Transverse colon (tissue), 4 donors: ENCODE results near the gene ATP6V0D1. TPM values are rescaled to one million over a fixed set of nuclear protein-coding genes. Genes with fewer than 3 reads are reported as not detected.

Source experiments
- DNase-seq: peaks from one replicate; pipeline ENCODE4 v3.0.0-alpha.2; 2019
- H3K27ac ChIP-seq, 4 donors: fragments of 200-600 bp; sonication (generic); 2 replicates each; pipeline ENCODE4 v1.5.1; 2016 to 2018; ENCODE audit warnings: inconsistent platforms in 4 of 4
- H3K27me3 ChIP-seq: fragments of 200-600 bp; sonication (generic); 2 replicates; pipeline ENCODE4 v1.5.1; 2017; ENCODE audit warnings: inconsistent platforms
- H3K36me3 ChIP-seq, 4 donors: fragments of 200-600 bp; sonication (generic); 2 replicates each; pipeline ENCODE4 v1.5.1; 2017 to 2019; ENCODE audit warnings: inconsistent platforms in 4 of 4
- H3K4me1 ChIP-seq, 4 donors: fragments of 200-600 bp; sonication (generic); 2 replicates each; pipeline ENCODE4 v1.5.1; 2017 to 2020; ENCODE audit warnings: inconsistent platforms in 4 of 4
- H3K4me3 ChIP-seq, 4 donors: fragments of 200-600 bp; sonication (generic); 1 replicate in 1 of 4; 2 replicates in 3 of 4; pipeline versions ENCODE4 v1.5.1 to v1.6.1; 2017 to 2019; ENCODE audit warnings: inconsistent platforms in 4 of 4
- H3K9me3 ChIP-seq, 2 donors: fragments of 200-600 bp; sonication (generic); 2 replicates each; pipeline ENCODE4 v1.5.1; 2017 to 2019; ENCODE audit warnings: inconsistent platforms in 2 of 2
- CTCF ChIP-seq, 5 experiments: fragments of 200-600 bp in 3 of 5; fragments of 450-650 bp in 2 of 5; sonication (generic) in 3 of 5; IDR thresholded peaks; 1 replicate in 2 of 5; 2 replicates in 3 of 5; pipeline ENCODE4 v1.5.1; 2016 to 2017; ENCODE audit warnings: antibody characterized with exemption in 5 of 5, inconsistent platforms in 3 of 5, mild to moderate bottlenecking in 2 of 5, moderate library complexity in 1 of 5
- EP300 ChIP-seq: sonication (generic); formaldehyde crosslinking; IDR thresholded peaks from one replicate; pipeline ENCODE4 v1.6.1; 2017; ENCODE audit warnings: antibody characterized with exemption, low read depth
- POLR2A ChIP-seq: fragments of 450-650 bp; IDR thresholded peaks from one replicate; pipeline ENCODE4 v1.6.1; 2016; ENCODE audit warnings: antibody characterized with exemption, mild to moderate bottlenecking, moderate library complexity
- POLR2AphosphoS5 ChIP-seq, 3 donors: sonication (generic); formaldehyde crosslinking; IDR thresholded peaks; one replicate each; pipeline ENCODE4 v1.6.1; 2016; ENCODE audit warnings: antibody characterized with exemption in 3 of 3
- WGBS, 2 donors: methylation state at CpG; one replicate each; pipeline ENCODE4 v1.1.5; 2018; ENCODE audit warnings: low coverage in 1 of 2; 5-methylcytosine and 5-hydroxymethylcytosine counted together
- in situ Hi-C, 4 donors: fragments of 200-750 bp; cut with MboI; loops; one replicate each; pipeline versions ENCODE4 v1.15.0 to v1.15.1; 2017; ENCODE audit warnings: low sequenced_read_pairs in 3 of 4, low pct_ligation_motif_present in 1 of 4, low pct_unique_long_range_greater_than_20kb in 1 of 4
- intact Hi-C: fragments of 100-400 bp; cut with DNase I; formaldehyde crosslinking; loops from one replicate; pipeline ENCODE4 v1.15.1; 2023; ENCODE audit warnings: low total_unique reads
- total RNA-seq, 4 donors: library from RNA; depleted of rRNA; stranded (reverse); fragments of >200 nt; gene quantifications; one replicate each; pipeline ENCODE4 v1.1.0, GENCODE V29; 2016

ATP6V0D1 gene
- total RNA-seq, 4 donors from 2014 or later = 218 to 457 (median 386) TPM

GRCh38 chr16:67392301-67393059 is 88.5 kb downstream of the ATP6V0D1 start:
- no peak for TF ChIP-seq POLR2AphosphoS5 (IDR thresholded peaks at IDR 0.05)
- TF ChIP-seq CTCF (IDR thresholded peaks at IDR 0.05) = no peak
- TF ChIP-seq EP300 = no peak
- no peak for TF ChIP-seq POLR2A
- no peak for DNase-seq
- Histone ChIP-seq H3K4me3 (peak overlapping the region in 3 of 4 donors; percentile 11 to 40 (median 31)), H3K9me3 (no peaks in the 10 kb centered on the region), H3K36me3 (no peaks in the 10 kb centered on the region), H3K27ac (peak overlapping the region; percentile 46 to 77 (median 68)), H3K4me1 (peaks cover 32 to 63% (median 46%) of the 10 kb centered on the region in 4 donors), H3K27me3 (no peaks in the 10 kb centered on the region)
- in situ Hi-C loops (loop anchor here in 2 of 4 donors (25.0 kb wide), 2 partner anchors 105 to 430 kb away; partner anchors contain the start of genes CES3 (in 1 of the 2) and PLEKHG4 (in 1 of the 2)), intact Hi-C loops (no loop called here)
- 70 to 80% methylated on average over 1 to 18 of the region's 18 CpGs for WGBS, 2 donors

- no peaks in the 10 kb centered on the region for H3K9me3 ChIP-seq
- TF ChIP-seq POLR2AphosphoS5 (IDR thresholded peaks at IDR 0.05) (no peak), CTCF (IDR thresholded peaks at IDR 0.05) (no peak), POLR2A (no peak), EP300 (no peak)
- in situ Hi-C loops (loop anchor here in 2 of 4 donors (25.0 kb wide), 2 partner anchors 104 to 429 kb away; partner anchors contain the start of genes CES3 (in 1 of the 2) and PLEKHG4 (in 1 of the 2)), intact Hi-C loops (no loop called here)
- peak overlapping the region in 2 of 4 donors; percentile 64 to 77 for H3K27ac ChIP-seq
- H3K36me3 ChIP-seq = no peaks in the 10 kb centered on the region
- no peak for DNase-seq
- 49 to 58% methylated on average over 4 to 15 of the region's 15 CpGs for WGBS, 2 donors
- H3K4me1 ChIP-seq = peaks cover 28 to 55% (median 41%) of the 10 kb centered on the region in 4 donors
- H3K4me3 ChIP-seq = peak overlapping the region in 1 of 4 donors; percentile 31
- H3K27me3 ChIP-seq = no peaks in the 10 kb centered on the region
Observed at GRCh38 chr16:67391424-67392300, 89.3 kb downstream of the ATP6V0D1 start.

- TF ChIP-seq EP300 (no peak), POLR2AphosphoS5 (IDR thresholded peaks at IDR 0.05) (no peak), POLR2A (no peak), CTCF (IDR thresholded peaks at IDR 0.05) (no peak)
- intact Hi-C loops = no loop called here
- no peaks in the 10 kb centered on the region for H3K9me3 ChIP-seq
- no peaks in the 10 kb centered on the region for H3K27me3 ChIP-seq
- no peak overlapping the region for H3K27ac ChIP-seq
- no peaks in the 10 kb centered on the region for H3K36me3 ChIP-seq
- no peak overlapping the region for H3K4me3 ChIP-seq
- 90% methylated on average over 11 of the region's 11 CpGs; no CpG with 5 or more reads in 1 of the 2 donors for WGBS, 2 donors
- H3K4me1 ChIP-seq = peaks cover 21 to 48% (median 34%) of the 10 kb centered on the region in 4 donors
- no peak for DNase-seq
- in situ Hi-C loops = loop anchor here in 2 of 4 donors (25.0 kb wide), 2 partner anchors 104 to 429 kb away; partner anchors contain the start of genes CES3 (in 1 of the 2) and PLEKHG4 (in 1 of the 2)
Observed at GRCh38 chr16:67390816-67391423, 90.0 kb downstream of the ATP6V0D1 start.
